HG03460 (cell line): Measurements from ENCODE around the gene AK5.
"Not testable (repeated sequence)": the region's sequence is repeated elsewhere in the genome, so short reads cannot be mapped to it uniquely, and the experiment has no call there.

ENCODE experiments used
- ATAC-seq: cut with Tn5 transposase; IDR thresholded peaks from one replicate; pipeline ENCODE4 v1.9.1; 2021; ENCODE audit not compliant: unreplicated experiment

AK5 gene

GRCh38 chr1:77484926-77485325 lies 203.1 kb downstream of the AK5 start:
- ATAC-seq: no peak

DNA sequence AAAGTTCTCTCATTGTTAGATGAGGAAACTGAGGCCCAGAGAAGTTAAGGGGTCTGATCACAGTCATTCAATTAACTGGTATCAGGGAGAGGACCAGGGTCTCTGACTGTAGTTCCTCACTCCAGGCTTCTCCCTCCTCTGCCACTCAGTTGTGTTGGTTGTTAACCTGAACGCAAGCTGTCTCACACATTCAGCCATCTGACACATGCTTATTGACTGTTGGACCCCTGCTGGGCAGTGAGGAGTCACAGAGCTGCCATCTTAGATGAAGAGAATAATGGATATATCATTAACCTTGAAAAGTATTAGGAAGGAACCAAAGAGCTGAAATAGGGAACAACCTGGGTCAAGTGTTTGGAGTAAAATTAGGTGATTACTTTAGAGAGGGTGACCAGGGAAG lies 205.8 kb downstream of the AK5 start:
- no peak for ATAC-seq

DNA sequence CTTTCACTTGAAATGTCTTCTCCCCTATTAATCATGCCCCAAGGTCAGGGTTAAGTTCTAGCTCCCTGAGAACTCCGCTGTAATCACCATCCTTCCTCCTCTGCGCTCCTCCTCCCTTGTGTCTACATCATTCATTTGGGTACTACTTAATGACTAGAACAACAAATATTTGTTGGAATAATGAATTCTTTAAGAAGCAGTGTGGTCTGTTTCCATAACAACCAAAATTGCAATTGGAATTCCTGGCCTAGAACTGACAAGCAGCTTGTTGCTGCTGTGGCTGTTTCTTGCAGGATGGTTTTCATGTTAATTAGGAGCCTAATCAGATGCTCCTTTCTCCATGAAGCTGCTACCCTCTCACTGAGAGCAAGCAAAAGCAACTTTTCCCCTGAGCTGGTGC lies 208.1 kb downstream of the AK5 start:
- ATAC-seq: no peak

DNA sequence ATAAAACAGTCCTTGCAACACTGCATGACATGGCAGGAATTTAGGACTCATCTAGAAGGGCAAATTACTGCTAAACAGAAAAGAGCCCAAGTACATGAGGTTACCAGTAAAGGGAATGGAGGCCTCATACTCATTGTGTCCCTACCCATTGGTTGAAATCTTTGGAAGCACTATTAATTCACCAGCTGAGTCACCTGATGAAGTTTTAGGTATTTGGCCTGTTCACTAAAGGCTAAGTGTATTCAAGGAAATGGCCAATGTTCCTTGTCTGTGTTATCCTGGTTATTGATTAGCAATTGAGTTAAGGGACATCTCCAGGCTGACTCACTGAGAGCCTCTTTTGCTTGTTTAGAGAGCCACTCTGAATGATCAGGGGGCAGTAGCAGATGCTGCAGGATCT lies 212.2 kb downstream of the AK5 start:
- no peak for ATAC-seq

DNA sequence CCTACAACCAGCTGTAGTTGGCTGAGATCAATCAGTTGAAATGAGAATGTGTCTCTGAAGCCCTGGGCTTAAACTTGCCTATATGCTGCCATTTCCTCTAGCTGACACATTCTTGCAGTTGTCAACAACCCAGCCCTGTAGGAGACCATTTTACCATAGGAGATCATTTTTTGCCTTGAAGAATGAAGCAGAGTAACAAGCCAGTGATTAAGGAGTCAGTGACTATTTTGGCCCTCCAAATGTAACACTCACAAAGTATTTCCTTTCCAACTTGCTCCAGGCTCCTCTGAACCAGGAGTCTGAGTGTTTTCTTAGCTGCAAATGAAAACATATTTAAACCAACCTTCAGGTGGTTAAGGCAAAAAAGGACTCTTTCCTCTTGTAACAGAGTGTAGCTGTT lies 217.1 kb downstream of the AK5 start:
- no peak for ATAC-seq

DNA sequence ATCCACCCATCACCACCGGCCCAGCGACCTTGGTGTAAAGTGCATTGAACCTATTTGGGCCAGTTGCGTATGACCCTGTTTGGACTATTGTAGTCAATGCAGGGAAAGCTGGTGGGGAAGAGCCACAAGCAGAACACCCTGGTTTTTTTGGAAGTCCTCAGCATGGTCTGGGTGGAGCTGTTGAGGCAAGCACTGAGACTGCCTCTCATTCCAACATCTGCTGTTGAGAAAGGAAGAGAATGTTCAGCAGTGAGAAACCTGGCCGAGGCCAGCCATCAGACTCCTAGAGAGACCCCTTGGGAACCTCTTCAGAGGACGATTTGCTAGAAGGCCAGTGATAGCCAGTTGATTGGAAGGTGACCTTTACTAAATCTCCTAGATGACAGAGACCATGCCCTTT lies 217.6 kb downstream of the AK5 start:
- ATAC-seq: no peak

DNA sequence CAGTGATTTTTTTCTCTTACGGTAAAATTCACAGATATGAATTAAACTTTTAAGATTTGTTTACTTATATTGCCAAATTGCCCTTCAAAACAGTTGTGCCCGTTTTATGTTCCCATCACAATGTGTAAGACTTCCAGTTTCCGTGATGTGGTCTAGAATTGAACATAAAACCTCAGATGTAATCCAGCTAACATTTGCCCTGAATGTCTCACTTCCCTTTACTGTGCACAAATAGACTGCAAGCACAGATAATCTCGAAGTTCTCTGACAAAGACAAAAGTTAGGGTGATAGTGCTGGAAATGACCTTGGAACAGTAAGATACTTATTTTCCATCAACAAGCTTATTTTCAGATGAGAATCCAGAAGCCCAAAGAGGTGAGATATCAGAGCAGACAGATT lies 223.2 kb downstream of the AK5 start:
- no peak for ATAC-seq

DNA sequence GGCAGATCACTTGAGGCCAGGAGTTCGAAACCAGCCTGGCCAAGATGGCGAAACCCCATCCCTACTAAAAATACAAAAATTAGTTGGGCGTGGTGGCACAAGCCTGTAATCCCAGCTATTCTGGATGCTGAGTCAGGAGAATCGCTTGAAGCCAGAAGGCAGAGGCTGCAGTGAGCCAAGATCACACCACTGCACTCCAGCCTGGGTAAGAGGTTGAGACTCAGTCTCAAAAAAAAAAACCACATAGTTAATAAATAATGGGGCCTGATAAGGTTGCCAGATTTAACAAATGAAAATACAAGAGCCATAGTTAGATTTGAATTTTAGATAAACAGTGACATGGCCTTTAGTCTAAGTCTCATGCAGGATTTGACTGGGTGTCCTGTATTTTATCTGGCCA lies 225.0 kb downstream of the AK5 start:
- no peak for ATAC-seq

GRCh38 chr1:77509051-77509492 lies 227.3 kb downstream of the AK5 start:
- ATAC-seq: no peak

- ATAC-seq: no peak
Observed at GRCh38 chr1:77509898-77510297, 228.1 kb downstream of the AK5 start.

GRCh38 chr1:77511440-77511840 lies 229.6 kb downstream of the AK5 start:
- ATAC-seq: no peak

DNA sequence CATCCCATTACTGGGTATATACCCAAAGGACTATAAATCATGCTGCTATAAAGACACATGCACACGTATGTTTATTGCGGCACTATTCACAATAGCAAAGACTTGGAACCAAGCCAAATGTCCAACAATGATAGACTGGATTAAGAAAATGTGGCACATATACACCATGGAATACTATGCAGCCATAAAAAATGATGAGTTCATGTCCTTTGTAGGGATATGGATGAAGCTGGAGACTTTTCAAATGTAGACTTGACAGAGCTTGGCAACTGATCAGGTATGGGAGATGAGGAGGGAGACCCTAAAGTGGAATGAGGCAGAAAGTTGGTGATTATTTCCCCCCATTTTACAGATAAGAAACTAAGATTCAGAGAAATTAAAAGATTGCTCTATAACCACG lies 230.8 kb downstream of the AK5 start:
- ATAC-seq: not testable (repeated sequence)

GRCh38 chr1:77513839-77514763 lies 232.3 kb downstream of the AK5 start:
- ATAC-seq: no peak

DNA sequence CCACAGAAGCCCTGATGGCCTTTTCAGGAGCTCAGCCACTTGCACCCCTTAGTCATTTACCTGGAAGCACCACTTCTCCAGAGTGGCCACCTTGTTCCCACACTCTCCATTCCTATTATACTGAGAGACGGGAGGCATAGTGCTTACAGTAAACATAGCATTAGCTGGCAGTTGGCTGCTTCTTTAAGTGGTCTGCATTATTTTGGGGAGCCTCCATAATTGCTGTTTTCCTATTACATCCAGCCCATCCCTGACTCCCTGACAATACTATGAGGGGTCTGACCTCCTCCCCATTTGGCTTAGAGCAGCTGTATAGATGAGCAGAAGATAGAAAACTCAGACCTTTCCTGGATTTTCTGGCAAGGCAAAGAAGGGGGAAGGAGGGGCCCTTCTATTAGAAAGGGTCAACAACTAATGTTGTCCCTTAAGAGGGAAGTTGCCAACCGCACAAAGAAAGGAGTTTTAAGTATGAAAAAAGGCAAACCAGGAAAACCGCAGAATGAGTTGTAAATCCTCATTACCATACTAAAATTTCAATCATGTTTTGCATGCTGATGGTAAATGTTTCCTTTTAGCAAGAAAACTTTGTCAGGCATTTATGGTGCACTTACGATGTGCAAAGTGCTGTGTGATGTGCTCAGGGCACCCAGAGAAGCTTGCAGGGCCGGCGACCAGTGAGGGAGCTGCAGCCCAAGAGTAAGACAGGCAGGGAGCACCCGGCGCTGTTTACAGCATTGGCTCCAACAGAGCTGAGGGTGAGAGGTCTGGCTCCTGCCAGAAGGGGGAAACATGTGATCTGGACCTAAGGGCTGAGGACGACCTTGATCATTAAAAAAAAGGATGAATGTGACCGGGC lies 233.3 kb downstream of the AK5 start:
- ATAC-seq: no peak

DNA sequence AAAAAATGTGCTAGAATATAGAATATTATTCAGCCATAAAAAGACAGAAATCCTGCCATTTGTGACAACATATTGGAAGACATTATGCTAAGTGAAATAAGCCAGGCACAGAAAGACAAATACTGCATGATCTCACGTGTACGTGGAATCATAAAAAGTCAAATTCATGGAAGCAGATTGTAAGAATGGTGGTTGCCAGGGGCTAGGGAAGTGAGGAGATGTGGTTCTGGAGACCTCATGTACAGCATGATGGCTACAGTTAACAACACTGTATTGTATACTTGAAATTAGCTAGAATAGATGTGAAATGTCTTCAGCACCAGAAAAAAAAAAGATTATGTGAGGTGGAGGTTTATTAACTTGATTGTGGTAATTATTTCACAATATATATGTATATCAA lies 234.3 kb downstream of the AK5 start:
- ATAC-seq: no peak

DNA sequence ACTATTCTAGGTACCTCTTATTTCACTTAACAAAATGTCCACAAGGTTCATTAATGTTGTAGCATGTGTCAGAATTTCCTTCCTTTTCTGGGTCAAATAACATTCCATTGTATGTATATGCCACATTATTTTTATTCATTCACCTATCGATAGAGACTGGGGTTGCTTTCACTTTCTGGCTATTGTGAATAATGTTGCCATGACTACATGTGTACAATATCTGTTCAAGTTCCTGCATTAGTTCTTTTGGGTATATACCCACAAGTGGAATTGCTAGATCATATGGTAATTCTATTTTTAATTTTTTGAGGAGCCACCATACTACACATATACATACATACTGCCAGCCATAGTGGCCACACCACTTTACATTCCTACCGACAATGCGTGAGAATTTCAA lies 242.2 kb downstream of the AK5 start:
- no peak for ATAC-seq

GRCh38 chr1:77531149-77531548 lies 249.3 kb downstream of the AK5 start:
- not testable (repeated sequence) for ATAC-seq

DNA sequence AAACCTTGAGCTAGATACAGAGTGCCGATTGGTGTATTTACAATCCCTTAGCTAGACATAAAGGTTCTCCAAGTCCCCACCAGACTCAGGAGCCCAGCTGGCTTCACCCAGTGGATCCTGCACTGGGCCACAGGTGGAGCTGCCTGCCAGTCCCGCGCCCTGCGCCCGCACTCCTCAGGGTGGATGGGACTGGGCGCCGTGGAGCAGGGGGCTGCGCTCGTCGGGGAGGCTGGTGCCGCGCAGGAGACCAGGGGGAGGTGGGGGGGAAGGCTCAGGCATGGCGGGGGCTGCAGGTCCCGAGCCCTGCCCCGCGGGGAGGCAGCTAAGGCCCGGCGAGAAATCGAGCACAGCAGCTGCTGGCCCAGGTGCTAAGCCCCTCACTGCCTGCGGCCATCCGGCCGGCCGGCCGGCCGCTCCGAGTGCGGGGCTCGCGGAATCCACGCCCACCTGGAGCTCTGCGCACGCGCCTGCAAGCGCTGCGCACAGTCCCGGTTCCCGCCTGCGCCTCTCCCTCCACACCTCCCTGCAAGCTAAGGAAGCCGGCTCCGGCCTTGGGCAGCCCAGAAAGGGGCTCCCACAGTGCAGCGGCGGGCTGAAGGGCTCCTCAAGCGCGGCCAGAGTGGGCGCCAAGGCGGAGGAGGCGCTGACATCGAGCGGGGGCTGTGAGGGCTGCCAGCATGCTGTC lies 249.9 kb downstream of the AK5 start:
- ATAC-seq: not testable (repeated sequence)

GRCh38 chr1:77532641-77533040 lies 250.8 kb downstream of the AK5 start:
- no peak for ATAC-seq

GRCh38 chr1:77533660-77534305 lies 252.0 kb downstream of the AK5 start:
- peak; percentile 56 for ATAC-seq

DNA sequence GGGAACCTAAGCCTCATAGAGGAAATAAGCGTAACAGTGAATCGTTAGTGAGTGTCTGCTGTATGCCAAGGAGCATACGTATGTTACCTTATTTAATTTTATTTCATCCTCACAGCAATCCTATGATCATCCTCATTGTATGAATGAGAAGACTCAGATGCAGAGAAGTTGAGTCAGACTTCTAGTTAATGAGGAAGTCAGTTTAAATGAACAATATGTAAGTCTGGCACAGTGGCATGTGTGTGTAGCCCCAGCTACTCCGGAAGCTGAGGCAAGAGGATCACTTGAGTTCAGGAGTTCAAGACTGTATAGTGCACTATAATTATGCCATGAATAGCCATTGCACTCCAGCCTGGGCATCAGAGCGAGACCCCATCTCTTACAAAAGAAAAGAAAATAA lies 252.6 kb downstream of the AK5 start:
- no peak for ATAC-seq
